Raji (cell line): ENCODE measurements around the gene FSTL4.

Experiments
- POLR2A ChIP-seq: IDR thresholded peaks from 2 replicates; pipeline ENCODE4 v1.6.1; 2011; ENCODE audit warnings: low read depth, low read length, control low read depth; ENCODE audit not compliant: insufficient read depth

FSTL4 gene

GRCh38 chr5:133450286-133450685 is 162.1 kb downstream of the FSTL4 start:
- TF ChIP-seq POLR2A = no peak

- no peak for TF ChIP-seq POLR2A
These were observed 163.2 kb downstream of the FSTL4 start for GRCh38 chr5:133449181-133449580.

GRCh38 chr5:133446440-133446839 is 165.9 kb downstream of the FSTL4 start:
- TF ChIP-seq POLR2A = no peak

GRCh38 chr5:133445744-133446143 is 166.6 kb downstream of the FSTL4 start:
- TF ChIP-seq POLR2A = no peak

- no peak for TF ChIP-seq POLR2A
These were observed 167.6 kb downstream of the FSTL4 start for GRCh38 chr5:133444711-133445110.

- no peak for TF ChIP-seq POLR2A
These were observed 171.1 kb downstream of the FSTL4 start for GRCh38 chr5:133441166-133441815.

- no peak for TF ChIP-seq POLR2A
These were observed 171.8 kb downstream of the FSTL4 start for GRCh38 chr5:133440467-133441115.

GRCh38 chr5:133439859-133440258 is 172.5 kb downstream of the FSTL4 start:
- no peak for TF ChIP-seq POLR2A

GRCh38 chr5:133438487-133438886 is 173.9 kb downstream of the FSTL4 start:
- TF ChIP-seq POLR2A = no peak

GRCh38 chr5:133434336-133434735 is 178.0 kb downstream of the FSTL4 start:
- TF ChIP-seq POLR2A = no peak

GRCh38 chr5:133433641-133434040 is 178.7 kb downstream of the FSTL4 start:
- TF ChIP-seq POLR2A = no peak

- no peak for TF ChIP-seq POLR2A
These were observed 179.3 kb downstream of the FSTL4 start for GRCh38 chr5:133432956-133433532.

GRCh38 chr5:133431326-133431865 is 180.9 kb downstream of the FSTL4 start:
- TF ChIP-seq POLR2A = no peak

- no peak for TF ChIP-seq POLR2A
These were observed 182.2 kb downstream of the FSTL4 start for GRCh38 chr5:133430095-133430494.

GRCh38 chr5:133429046-133429445 is 183.3 kb downstream of the FSTL4 start:
- TF ChIP-seq POLR2A = no peak

- TF ChIP-seq POLR2A = no peak
These were observed 184.2 kb downstream of the FSTL4 start for GRCh38 chr5:133428072-133428660.
